SK-N-SH treated with all-trans-retinoic acid at 6 μM for 48 hours (cell line): ENCODE measurements around the gene RTN4RL2.

Experiments
- ATAC-seq: fragments of 200-7000 bp; cut with Tn5 transposase; 3 replicates; pipeline ENCODE4 v1.9.1; 2020; ENCODE audit warnings: mild to moderate bottlenecking, moderate library complexity
- BACH2 ChIP-seq: fragments of 250-450 bp; sonication (Bioruptor Pico); IDR thresholded peaks from 2 replicates; pipeline ENCODE4 v1.9.0; 2021; ENCODE audit warnings: mild to moderate bottlenecking, borderline replicate concordance
- CSRNP3 ChIP-seq: fragments of 250-450 bp; sonication (Bioruptor Pico); IDR thresholded peaks from 2 replicates; pipeline ENCODE4 v1.5.1; 2021; ENCODE audit warnings: mild to moderate bottlenecking, moderate library complexity
- ISL1 ChIP-seq: fragments of 250-450 bp; sonication (Bioruptor Pico); IDR thresholded peaks from 2 replicates; pipeline ENCODE4 v2.1.2; 2022; ENCODE audit warnings: mild to moderate bottlenecking, moderate library complexity
- OSR1 ChIP-seq: fragments of 250-450 bp; sonication (Bioruptor Pico); IDR thresholded peaks from 2 replicates; pipeline ENCODE4 v1.8.0; 2022; ENCODE audit warnings: moderate library complexity, mild to moderate bottlenecking, inconsistent platforms
- POU6F1 ChIP-seq: fragments of 250-450 bp; sonication (Bioruptor Pico); IDR thresholded peaks from 2 replicates; pipeline ENCODE4 v1.8.0; 2021; ENCODE audit warnings: low read depth, mild to moderate bottlenecking, moderate library complexity, borderline replicate concordance
- PPARA ChIP-seq: fragments of 250-450 bp; sonication (Bioruptor Pico); IDR thresholded peaks from 2 replicates; pipeline ENCODE4 v1.5.0; 2020; ENCODE audit warnings: mild to moderate bottlenecking, borderline replicate concordance
- RARB ChIP-seq: fragments of 250-450 bp; sonication (Bioruptor Pico); IDR thresholded peaks from 2 replicates; pipeline ENCODE4 v1.8.0; 2021; ENCODE audit warnings: mild to moderate bottlenecking, moderate library complexity
- SNAI2 ChIP-seq: fragments of 250-450 bp; sonication (Bioruptor Pico); IDR thresholded peaks from 2 replicates; pipeline ENCODE4 v1.5.0; 2020; ENCODE audit warnings: mild to moderate bottlenecking, moderate library complexity
- TCF4 ChIP-seq: fragments of 250-450 bp; sonication (Bioruptor Pico); IDR thresholded peaks from 2 replicates; pipeline ENCODE4 v1.8.0; 2021; ENCODE audit warnings: mild to moderate bottlenecking, moderate library complexity, borderline replicate concordance
- TOX ChIP-seq: fragments of 250-450 bp; sonication (Bioruptor Pico); IDR thresholded peaks from 2 replicates; pipeline ENCODE4 v1.8.0; 2021; ENCODE audit warnings: mild to moderate bottlenecking, moderate library complexity, borderline replicate concordance
- TSHZ2 ChIP-seq: fragments of 250-450 bp; sonication (Bioruptor Pico); IDR thresholded peaks from 2 replicates; pipeline ENCODE4 v1.5.0; 2020; ENCODE audit warnings: mild to moderate bottlenecking, moderate library complexity
- ZC3H10 ChIP-seq: fragments of 250-450 bp; sonication (Bioruptor Pico); IDR thresholded peaks from 2 replicates; pipeline ENCODE4 v1.5.1; 2021; ENCODE audit warnings: mild to moderate bottlenecking, moderate library complexity
- ZFP3 ChIP-seq: fragments of 250-450 bp; sonication (Bioruptor Pico); IDR thresholded peaks from 2 replicates; pipeline ENCODE4 v1.5.0; 2020; ENCODE audit warnings: mild to moderate bottlenecking, moderate library complexity
- ZFP30 ChIP-seq: fragments of 450-650 bp; formaldehyde crosslinking; IDR thresholded peaks from 2 replicates; pipeline ENCODE4 v1.5.0; 2022; ENCODE audit warnings: mild to moderate bottlenecking, moderate library complexity
- ZNF70 ChIP-seq: fragments of 450-650 bp; formaldehyde crosslinking; IDR thresholded peaks from 2 replicates; pipeline ENCODE4 v1.5.0; 2020; ENCODE audit warnings: mild to moderate bottlenecking, moderate library complexity
- ZNF8 ChIP-seq: fragments of 450-650 bp; formaldehyde crosslinking; IDR thresholded peaks from 2 replicates; pipeline ENCODE4 v1.5.0; 2020; ENCODE audit warnings: mild to moderate bottlenecking, moderate library complexity

The RTN4RL2 gene

GRCh38 chr11:57467508-57468157, 7.3 kb downstream of the RTN4RL2 start:
- no peak for TF ChIP-seq POU6F1
- no peak for TF ChIP-seq TSHZ2 (CRISPR knock-in tag)
- no peak for TF ChIP-seq CSRNP3 (CRISPR knock-in tag)
- no peak for TF ChIP-seq ISL1 (CRISPR knock-in tag)
- no peak for TF ChIP-seq ZNF8
- no peak for TF ChIP-seq SNAI2 (CRISPR knock-in tag)
- no peak for ATAC-seq

GRCh38 chr11:57468276-57468675, 7.9 kb downstream of the RTN4RL2 start:
- TF ChIP-seq TOX (CRISPR knock-in tag) (no peak), ZFP30 (CRISPR knock-in tag) (no peak), BACH2 (CRISPR knock-in tag) (no peak), ZC3H10 (CRISPR knock-in tag) (no peak), ZNF70 (no peak), TCF4 (no peak), POU6F1 (no peak), CSRNP3 (CRISPR knock-in tag) (no peak), ZFP3 (no peak), OSR1 (CRISPR knock-in tag) (no peak), ZNF8 (no peak), TSHZ2 (CRISPR knock-in tag) (no peak)
- ATAC-seq: no peak

GRCh38 chr11:57469268-57469667, 8.9 kb downstream of the RTN4RL2 start:
- TF ChIP-seq PPARA (CRISPR knock-in tag) (no peak), TOX (CRISPR knock-in tag) (no peak), ISL1 (CRISPR knock-in tag) (no peak), BACH2 (CRISPR knock-in tag) (no peak), ZFP3 (no peak), RARB (CRISPR knock-in tag) (no peak)
- no peak for ATAC-seq
